Astrocyte (in vitro differentiated cells and primary cell): ENCODE data around the gene MAPK8IP3.

Experiments used
- CTCF ChIP-seq: IDR thresholded peaks from 2 replicates; pipeline ENCODE4 v1.5.1; 2011; ENCODE audit warnings: low read depth, mild to moderate bottlenecking, inconsistent platforms, low read length, moderate library complexity; ENCODE audit not compliant: insufficient read depth
- EZH2 ChIP-seq: IDR thresholded peaks from 2 replicates; pipeline ENCODE4 v1.6.1; 2012; ENCODE audit warnings: mild to moderate bottlenecking, low read length, inconsistent platforms; ENCODE audit not compliant: insufficient read depth

DNA sequence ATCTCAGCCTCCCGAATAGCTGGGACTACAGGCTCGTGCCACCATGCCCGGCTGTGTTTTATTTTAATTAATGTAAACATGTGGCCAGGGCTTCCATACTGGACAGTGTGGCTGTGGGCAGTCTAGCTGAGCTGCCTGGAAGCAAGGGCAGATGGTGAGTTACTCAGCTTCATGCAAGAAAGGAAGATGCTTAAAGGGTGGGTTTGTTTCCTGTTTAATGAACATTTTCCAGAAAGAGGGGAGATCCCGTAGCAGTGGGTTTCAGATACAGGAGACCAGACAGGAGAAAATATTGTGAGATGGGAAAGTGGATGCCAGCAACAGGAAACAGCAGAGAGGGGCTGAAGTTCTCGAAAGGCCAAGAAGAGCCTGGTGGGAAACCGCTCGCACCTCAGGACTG, 7.3 kb downstream of the MAPK8IP3 start:
- TF ChIP-seq CTCF: no peak
- no peak for TF ChIP-seq EZH2
